ENCODE measurements around the gene ATAD3B.
A peak's percentile ranks its signal among the peaks of the same experiment; 100 is the strongest.
"Not testable (repeated sequence)": the region's sequence is repeated elsewhere in the genome, so short reads cannot be mapped to it uniquely, and the experiment has no call there.

ATAD3B gene

DNA sequence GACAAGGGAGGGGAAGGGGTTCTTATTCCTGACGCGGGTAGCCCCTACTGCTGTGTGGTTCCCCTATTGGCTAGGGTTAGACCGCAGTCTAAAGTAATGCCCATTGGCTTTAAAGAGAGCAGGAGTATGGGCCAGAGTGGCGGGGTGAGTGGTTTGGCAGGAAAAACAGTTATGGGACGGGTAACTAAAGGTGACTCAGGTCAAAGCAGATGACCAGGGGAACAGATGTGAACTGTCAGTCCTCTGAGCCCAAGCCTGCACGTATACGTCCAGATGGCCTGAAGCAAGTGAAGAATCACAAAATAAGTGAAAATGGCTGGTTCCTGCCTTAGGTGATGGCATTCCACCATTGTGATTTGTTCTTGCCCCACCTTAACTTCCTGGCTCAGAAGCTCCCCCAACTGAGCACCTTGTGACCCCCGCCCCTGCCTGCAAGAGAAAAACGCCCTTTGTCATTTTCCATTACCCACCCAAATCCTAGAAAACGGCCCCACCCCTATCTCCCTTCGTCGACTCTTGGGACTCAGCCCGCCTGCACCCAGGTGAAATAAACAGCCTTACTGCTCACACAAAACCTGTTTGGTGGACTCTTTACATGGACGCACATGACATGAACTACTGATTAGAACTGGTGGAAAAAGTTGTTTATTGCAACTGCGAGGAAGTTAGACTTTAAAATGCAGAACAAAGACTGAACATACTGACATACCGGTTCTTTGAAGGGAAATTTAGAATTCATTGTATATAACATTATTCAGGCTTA is 758 bp upstream of the ATAD3B start:
- Mint-ChIP-seq H3K9me3 (no peaks in the 10 kb centered on the region), H3K27me3 (peaks cover 2% of the 10 kb centered on the region), H3K4me1 (ENCODE audit: low read depth) (peaks cover 29% of the 10 kb centered on the region), H3K4me3 (peak overlapping the region; percentile 82), H3K27ac (peak overlapping the region; percentile 86), H3K36me3 (ENCODE audit: low read depth) (peaks cover 22% of the 10 kb centered on the region)
- intact Hi-C loops (cut with micrococcal nuclease), result loop anchor here (2.0 kb wide), 1 partner anchor 64 kb away; the partner anchor contains the start of gene MRPL20

DNA sequence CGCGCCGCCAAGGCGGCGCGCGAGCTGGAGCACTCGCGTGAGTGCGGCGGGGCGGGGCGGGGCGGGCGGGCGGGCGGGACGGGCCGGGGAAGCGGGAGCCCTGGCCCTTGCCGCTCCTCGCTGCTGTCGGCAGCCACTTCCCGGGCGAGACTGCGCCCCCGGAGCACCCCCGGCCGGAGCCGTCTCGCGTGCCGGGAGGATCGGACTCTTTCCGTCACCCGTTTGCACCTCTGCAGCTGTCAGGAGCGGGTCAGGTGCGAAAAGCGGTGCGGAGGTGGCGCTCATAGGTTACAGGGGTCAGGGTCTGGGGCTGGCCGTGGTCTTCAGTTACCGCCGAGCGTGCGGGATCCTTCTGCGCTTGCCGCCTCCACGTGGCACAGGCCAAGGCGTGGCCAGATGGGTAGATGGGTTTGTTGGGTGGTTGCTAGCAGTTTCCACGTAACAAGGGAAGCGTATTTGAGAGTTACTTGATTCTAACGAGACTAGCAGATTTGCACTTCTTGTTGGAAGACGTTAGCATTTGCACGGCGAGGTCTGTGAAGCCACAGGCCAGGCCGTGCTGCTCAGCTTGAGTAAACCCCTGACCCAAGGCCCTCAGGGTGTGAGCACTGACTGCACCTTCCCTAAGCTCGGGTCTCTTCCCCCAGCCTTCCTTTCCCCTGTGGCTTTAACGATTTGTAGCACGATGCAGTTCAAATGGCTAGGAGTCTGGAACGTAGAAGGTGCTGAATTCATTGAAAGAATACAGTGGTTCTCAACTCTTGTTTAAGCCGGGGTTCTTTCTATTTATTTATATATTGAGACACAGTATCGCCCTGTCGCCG is 700 bp downstream of the ATAD3B start:
- peak overlapping the region; percentile 75 for H3K4me3 Mint-ChIP-seq
- peaks cover 36% of the 10 kb centered on the region for H3K36me3 Mint-ChIP-seq (ENCODE audit: low read depth)
- H3K9me3 Mint-ChIP-seq; H3K27me3 Mint-ChIP-seq; intact Hi-C loops (cut with micrococcal nuclease): not testable (repeated sequence)
- peaks cover 29% of the 10 kb centered on the region for H3K4me1 Mint-ChIP-seq (ENCODE audit: low read depth)
- H3K27ac Mint-ChIP-seq, result peak overlapping the region; percentile 86

DNA sequence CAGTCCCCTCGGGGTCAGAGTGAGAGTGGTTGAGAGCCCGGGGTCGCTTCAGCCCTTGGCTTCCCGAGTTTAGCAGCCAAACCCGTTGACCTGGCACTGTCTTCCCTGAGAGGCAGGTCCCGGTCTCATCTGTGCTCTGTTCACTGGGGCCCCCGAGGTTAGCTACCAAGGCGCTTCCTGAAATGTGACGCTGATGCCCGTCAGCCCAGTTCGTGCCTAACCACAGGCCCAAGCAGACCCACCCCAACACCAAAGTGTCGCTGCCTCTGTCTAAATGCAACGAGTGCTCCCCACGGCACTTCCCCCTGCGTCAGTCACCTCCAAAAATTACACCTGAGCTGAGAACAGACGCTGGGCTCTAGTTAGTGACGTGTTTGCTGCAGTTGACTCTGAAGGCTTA is 4.4 kb downstream of the ATAD3B start:
- H3K4me1 Mint-ChIP-seq (ENCODE audit: low read depth), result peaks cover 16% of the 10 kb centered on the region
- intact Hi-C loops (cut with micrococcal nuclease); H3K27ac Mint-ChIP-seq; H3K27me3 Mint-ChIP-seq; H3K4me3 Mint-ChIP-seq; H3K9me3 Mint-ChIP-seq: not testable (repeated sequence)
- peaks cover 70% of the 10 kb centered on the region for H3K36me3 Mint-ChIP-seq (ENCODE audit: low read depth)

DNA sequence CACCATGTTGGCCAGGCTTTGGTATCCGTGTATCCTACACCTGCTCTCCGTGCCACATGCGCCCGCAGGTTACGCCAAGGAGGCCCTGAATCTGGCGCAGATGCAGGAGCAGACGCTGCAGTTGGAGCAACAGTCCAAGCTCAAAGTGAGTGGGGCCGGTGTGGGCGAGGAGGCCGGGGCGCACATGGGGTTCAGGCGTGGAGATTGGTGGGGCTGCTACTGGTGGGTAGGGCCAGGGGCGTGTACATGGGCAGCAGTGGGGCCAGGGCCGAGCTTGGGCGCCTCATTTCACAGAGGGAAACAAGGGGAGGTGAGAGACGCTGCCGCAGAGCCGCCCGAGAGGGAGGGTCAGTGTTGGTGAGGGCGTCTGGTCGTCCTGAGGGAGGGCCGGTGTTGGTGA is 5.6 kb downstream of the ATAD3B start:
- H3K27me3 Mint-ChIP-seq, result no peaks in the 10 kb centered on the region
- no peak overlapping the region for H3K27ac Mint-ChIP-seq
- no peaks in the 10 kb centered on the region for H3K9me3 Mint-ChIP-seq
- intact Hi-C loops (cut with micrococcal nuclease), result no loop called here
- H3K4me3 Mint-ChIP-seq, result no peak overlapping the region
- peaks cover 13% of the 10 kb centered on the region for H3K4me1 Mint-ChIP-seq (ENCODE audit: low read depth)
- peaks cover 74% of the 10 kb centered on the region for H3K36me3 Mint-ChIP-seq (ENCODE audit: low read depth)

DNA sequence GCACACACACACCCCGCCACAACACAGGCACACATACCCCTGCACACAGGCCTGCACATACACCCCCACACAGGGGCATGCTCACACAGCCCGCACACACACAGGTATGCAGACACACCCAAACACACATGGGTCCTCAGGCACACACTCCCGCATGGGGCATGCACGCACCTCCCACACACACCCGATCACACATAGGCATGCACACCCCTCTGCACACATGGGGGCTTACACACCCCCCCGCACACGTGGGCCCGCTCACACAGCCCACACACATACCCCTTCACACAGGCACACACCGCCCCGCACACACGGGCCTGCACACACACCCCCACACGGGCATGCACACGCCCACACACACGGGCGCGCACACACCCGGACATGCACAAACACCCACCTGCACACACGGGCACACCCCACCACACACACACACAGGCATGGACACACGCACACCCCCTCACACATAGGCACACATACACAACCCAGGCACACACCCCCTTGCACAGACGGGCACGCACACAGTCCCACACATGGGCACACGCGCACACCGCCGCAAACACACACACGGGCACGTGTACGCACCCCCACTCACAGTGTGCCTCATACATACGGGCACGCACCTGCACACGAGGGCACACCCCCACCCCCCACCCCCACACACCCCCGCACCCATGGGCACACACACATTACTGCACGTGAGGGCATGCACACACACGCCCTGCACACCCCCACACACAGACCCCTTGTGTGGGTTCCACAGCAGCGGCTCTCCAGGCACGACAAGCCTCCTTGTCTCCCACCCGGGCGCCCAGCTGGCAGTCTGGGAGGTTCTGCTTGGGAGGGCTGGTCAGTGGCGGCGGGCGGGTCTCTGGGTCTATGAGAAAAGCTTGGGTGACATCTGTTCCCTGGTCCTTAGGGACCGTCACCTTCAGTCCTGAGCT is 8.3 kb downstream of the ATAD3B start:
- intact Hi-C loops (cut with micrococcal nuclease), result no loop called here
- Mint-ChIP-seq H3K9me3 (no peaks in the 10 kb centered on the region), H3K4me3 (no peak overlapping the region), H3K36me3 (ENCODE audit: low read depth) (peaks cover 90% of the 10 kb centered on the region), H3K27me3 (no peaks in the 10 kb centered on the region), H3K27ac (no peak overlapping the region), H3K4me1 (ENCODE audit: low read depth) (no peaks in the 10 kb centered on the region)

DNA sequence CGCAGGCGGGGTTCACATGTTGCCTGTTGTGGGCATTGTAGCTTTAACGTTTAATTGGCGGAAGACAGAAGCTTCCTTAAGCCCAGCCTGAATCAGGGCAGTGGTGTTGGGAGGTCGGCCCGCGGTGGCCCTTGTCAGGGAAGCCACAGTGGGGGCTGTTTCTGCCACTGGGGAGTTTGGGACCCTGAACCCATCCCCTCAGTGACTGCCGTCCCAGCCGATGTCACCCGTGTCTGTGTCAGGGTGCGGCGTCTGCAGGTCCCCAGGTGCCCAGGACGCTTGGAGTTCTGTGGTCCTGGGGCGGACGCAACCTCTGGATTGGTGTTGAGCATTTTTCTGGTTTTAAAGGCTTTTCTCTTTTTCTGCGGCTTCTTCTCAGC is 8.9 kb downstream of the ATAD3B start:
- peaks cover 93% of the 10 kb centered on the region for H3K36me3 Mint-ChIP-seq (ENCODE audit: low read depth)
- intact Hi-C loops (cut with micrococcal nuclease); H3K27me3 Mint-ChIP-seq; H3K4me1 Mint-ChIP-seq (ENCODE audit: low read depth); H3K4me3 Mint-ChIP-seq; H3K27ac Mint-ChIP-seq; H3K9me3 Mint-ChIP-seq: not testable (repeated sequence)

DNA sequence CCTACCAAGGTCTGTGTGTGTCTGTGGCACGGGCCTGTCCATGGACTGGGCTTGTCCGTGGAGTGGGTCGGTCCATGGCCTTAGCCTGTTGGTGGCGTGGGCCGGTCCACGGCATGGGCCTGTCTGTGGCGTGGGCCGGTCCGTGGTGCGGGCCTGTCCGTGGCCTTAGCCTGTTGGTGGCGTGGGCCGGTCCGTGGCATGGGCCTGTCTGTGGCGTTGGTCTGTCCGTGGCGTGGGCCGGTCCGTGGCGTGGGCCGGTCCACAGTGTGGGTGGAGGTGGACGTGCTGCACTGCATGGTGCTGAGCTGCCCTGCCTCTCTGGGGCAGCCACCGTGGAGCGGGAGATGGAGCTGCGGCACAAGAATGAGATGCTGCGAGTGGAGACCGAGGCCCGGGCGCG is 10.2 kb downstream of the ATAD3B start:
- H3K4me1 Mint-ChIP-seq (ENCODE audit: low read depth); H3K9me3 Mint-ChIP-seq; H3K27ac Mint-ChIP-seq; H3K4me3 Mint-ChIP-seq; H3K27me3 Mint-ChIP-seq; intact Hi-C loops (cut with micrococcal nuclease): not testable (repeated sequence)
- H3K36me3 Mint-ChIP-seq (ENCODE audit: low read depth), result peaks cover 95% of the 10 kb centered on the region

DNA sequence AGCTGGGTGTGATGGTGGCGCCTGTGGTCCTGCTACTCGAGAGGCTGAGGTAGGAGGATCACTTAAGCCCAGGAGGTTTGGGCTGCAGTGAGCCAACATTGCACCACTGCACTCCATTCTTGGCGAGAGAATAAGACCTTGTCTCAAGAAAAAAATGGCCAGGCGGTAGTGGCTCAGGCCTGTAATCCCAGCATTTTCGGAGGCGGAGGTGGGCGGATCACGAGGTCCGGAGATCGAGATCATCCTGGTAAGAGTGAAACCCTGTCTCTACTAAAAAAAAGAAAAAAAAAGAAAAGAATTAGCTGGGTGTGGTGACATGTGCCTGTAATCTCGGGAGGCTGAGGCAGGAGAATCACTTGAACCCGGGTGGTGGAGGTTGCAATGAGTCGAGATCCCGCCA is 11.3 kb downstream of the ATAD3B start:
- no peak overlapping the region for H3K4me3 Mint-ChIP-seq
- no peaks in the 10 kb centered on the region for H3K9me3 Mint-ChIP-seq
- H3K27ac Mint-ChIP-seq, result no peak overlapping the region
- no peaks in the 10 kb centered on the region for H3K4me1 Mint-ChIP-seq (ENCODE audit: low read depth)
- H3K27me3 Mint-ChIP-seq, result no peaks in the 10 kb centered on the region
- peaks cover 95% of the 10 kb centered on the region for H3K36me3 Mint-ChIP-seq (ENCODE audit: low read depth)
- intact Hi-C loops (cut with micrococcal nuclease), result no loop called here

DNA sequence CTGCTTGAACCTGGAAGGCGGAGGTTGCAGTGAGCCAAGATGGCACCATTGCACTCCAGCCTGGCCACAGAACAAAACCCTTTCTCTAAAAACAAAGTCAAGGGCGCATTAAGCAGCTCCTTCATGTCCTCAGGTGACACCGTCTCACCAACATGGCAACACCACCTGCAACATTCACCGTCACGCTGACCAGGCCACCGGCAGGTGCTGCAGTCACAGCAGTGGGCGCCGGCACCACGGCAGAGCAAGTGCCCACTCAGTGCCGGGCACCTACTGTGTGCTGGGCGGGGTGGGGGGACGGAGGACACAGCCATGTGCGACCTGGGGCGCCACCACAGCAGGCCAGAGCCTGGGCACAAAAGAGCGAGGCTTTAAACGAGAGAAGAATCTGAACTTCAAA is 12.1 kb downstream of the ATAD3B start:
- peaks cover 96% of the 10 kb centered on the region for H3K36me3 Mint-ChIP-seq (ENCODE audit: low read depth)
- no peaks in the 10 kb centered on the region for H3K9me3 Mint-ChIP-seq
- no peak overlapping the region for H3K4me3 Mint-ChIP-seq
- no peaks in the 10 kb centered on the region for H3K4me1 Mint-ChIP-seq (ENCODE audit: low read depth)
- H3K27ac Mint-ChIP-seq, result no peak overlapping the region
- H3K27me3 Mint-ChIP-seq, result no peaks in the 10 kb centered on the region
- intact Hi-C loops (cut with micrococcal nuclease), result no loop called here

DNA sequence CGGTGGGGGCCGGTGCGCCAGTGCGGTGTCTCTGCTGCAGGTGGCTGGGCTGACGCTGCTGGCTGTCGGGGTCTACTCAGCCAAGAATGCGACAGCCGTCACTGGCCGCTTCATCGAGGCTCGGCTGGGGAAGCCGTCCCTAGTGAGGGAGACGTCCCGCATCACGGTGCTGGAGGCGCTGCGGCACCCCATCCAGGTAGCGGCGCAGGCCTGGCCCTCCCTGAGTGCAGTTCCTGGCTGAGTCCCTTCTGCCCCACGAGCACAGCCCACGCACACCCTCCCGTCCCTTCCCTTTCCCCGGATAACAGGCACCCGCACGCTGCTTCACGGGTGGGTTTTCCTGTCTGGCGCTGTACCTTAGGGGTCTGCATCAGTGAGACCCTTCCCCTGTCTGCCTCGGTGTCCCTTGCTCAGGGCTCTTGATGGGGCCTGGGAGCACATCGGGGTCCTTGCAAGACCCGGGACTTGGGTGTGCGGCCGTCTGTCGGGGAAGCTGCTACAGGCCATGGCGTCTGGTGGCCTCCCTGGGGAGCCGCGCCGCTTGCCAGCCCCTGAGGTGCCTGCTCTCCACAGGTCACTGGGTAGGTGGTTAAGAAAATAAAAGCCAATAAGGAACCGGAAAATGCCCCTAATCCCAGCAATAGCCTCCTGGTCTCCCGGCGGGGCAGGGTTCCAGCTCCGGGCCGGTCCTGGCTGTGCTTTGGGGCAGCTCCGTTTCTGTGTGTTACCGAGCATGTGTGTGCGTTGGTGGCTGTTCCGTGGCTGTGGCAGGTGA is 13.6 kb downstream of the ATAD3B start:
- intact Hi-C loops (cut with micrococcal nuclease); H3K4me3 Mint-ChIP-seq; H3K27ac Mint-ChIP-seq; H3K27me3 Mint-ChIP-seq; H3K4me1 Mint-ChIP-seq (ENCODE audit: low read depth); H3K9me3 Mint-ChIP-seq: not testable (repeated sequence)
- peaks cover 97% of the 10 kb centered on the region for H3K36me3 Mint-ChIP-seq (ENCODE audit: low read depth)

DNA sequence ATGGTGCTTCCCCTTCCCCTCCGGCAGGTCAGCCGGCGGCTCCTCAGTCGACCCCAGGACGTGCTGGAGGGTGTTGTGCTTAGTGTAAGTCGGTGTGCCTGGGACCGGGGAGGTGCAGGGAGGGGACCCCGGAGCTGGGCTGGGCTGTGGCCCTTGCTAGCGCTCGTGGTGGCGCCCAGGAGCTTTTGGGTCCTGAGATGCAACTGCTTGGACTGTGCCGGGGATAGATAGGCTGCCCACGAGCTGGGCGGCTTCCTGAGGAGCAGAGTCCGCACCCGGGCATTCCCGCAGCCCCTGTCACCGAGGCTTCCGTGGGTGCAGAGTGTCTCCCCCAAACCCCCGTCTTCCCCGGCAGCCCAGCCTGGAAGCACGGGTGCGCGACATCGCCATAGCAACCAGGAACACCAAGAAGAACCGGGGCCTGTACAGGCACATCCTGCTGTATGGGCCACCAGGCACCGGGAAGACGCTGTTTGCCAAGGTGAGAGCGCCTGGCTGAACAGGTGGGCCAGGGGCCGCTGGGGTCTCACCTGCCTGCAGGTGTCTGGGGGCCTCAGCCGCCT is 14.3 kb downstream of the ATAD3B start:
- H3K4me3 Mint-ChIP-seq, result not testable (repeated sequence)

DNA sequence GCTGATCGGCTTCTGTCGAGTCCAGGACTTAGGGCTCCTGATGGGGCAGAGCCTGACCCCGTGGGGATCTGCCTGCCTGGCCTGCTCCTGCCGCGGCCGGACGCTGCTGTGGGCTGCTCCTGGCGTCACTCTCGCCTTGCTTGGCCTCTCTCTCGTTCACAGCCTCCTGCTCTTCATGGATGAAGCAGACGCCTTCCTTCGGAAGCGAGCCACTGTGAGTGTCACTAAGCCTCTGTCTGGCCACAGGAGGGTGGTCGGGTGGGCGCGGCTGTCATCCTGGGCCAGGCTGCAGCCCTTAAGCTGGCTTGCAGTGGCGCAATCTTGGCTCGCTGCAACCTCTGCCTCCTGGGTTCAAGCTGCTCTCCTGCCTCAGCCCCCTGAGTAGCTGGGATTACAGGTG is 16.1 kb downstream of the ATAD3B start:
- peaks cover 100% of the 10 kb centered on the region for H3K36me3 Mint-ChIP-seq (ENCODE audit: low read depth)
- intact Hi-C loops (cut with micrococcal nuclease), result no loop called here
- H3K27me3 Mint-ChIP-seq, result no peaks in the 10 kb centered on the region
- no peak overlapping the region for H3K27ac Mint-ChIP-seq
- no peak overlapping the region for H3K4me3 Mint-ChIP-seq
- no peaks in the 10 kb centered on the region for H3K4me1 Mint-ChIP-seq (ENCODE audit: low read depth)
- H3K9me3 Mint-ChIP-seq, result peaks cover 14% of the 10 kb centered on the region

More for the DNA sequence above, 14.3 kb downstream of the ATAD3B start:
- H3K36me3 Mint-ChIP-seq (ENCODE audit: low read depth), result peaks cover 97% of the 10 kb centered on the region
- H3K27ac Mint-ChIP-seq; intact Hi-C loops (cut with micrococcal nuclease); H3K9me3 Mint-ChIP-seq; H3K4me1 Mint-ChIP-seq (ENCODE audit: low read depth); H3K27me3 Mint-ChIP-seq: not testable (repeated sequence)

DNA sequence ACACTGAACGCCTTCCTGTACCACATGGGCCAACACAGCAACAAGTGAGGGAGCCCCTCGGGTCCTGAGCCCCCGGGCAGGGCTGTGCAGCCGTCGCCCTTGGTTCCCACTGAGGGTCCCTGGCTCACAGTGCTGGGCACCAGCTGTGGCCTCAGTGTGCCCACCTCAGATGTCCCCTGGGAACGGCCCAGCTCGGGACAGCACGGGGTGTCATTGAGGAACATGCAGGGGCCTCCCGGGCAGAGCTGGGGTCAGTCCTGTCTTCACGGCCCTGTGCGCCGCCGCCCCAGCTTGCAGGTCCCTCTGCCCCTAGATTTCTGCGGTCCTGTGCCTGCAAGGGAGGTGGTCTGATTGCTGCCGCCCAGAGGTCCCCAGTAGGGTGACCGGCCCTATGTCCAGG is 17.7 kb downstream of the ATAD3B start:
- H3K4me1 Mint-ChIP-seq (ENCODE audit: low read depth), result no peaks in the 10 kb centered on the region
- H3K9me3 Mint-ChIP-seq, result peaks cover 24% of the 10 kb centered on the region
- no peak overlapping the region for H3K4me3 Mint-ChIP-seq
- no peaks in the 10 kb centered on the region for H3K27me3 Mint-ChIP-seq
- peaks cover 100% of the 10 kb centered on the region for H3K36me3 Mint-ChIP-seq (ENCODE audit: low read depth)
- intact Hi-C loops (cut with micrococcal nuclease), result no loop called here
- no peak overlapping the region for H3K27ac Mint-ChIP-seq
